ENCODE data around the gene RASL12.

- no peak for TF ChIP-seq CTCF (IDR thresholded peaks at IDR 0.05; ENCODE audit: insufficient read depth, low read length, poor library complexity, severe bottlenecking)
- no peak for TF ChIP-seq EZH2phosphoT487 (conservative IDR thresholded peaks at IDR 0.05; ENCODE audit: low read length)
Observed at GRCh38 chr15:65069179-65069578, 1.4 kb upstream of the RASL12 start.
